HCT116 (cell line): ENCODE measurements around the gene RND2. TPM values are rescaled to one million over a fixed set of nuclear protein-coding genes. Genes with fewer than 3 reads are reported as not detected.

Experiments
- ATAC-seq: fragments of 200-7000 bp; cut with Tn5 transposase; 2 replicates; pipeline ENCODE4 v1.9.1; 2020; ENCODE audit warnings: mild to moderate bottlenecking, moderate library complexity
- BruUV-seq: library from RNA; stranded (reverse); fragments of 400-500 nt; replicated peaks from 2 replicates; lab custom pipeline; 2021; lab: Mats Ljungman, UMichigan
- CTCF ChIA-PET: fragments of 300-600 bp; sonication (Branson Sonifier 250); formaldehyde crosslinking; loops from one replicate; lab custom pipeline; 2021; ENCODE audit warnings: antibody characterized with exemption; lab: Charles Lee
- POLR2A ChIA-PET: fragments of 300-600, 350-600 bp; sonication (Branson Sonifier 250); formaldehyde crosslinking; loops from one replicate; lab custom pipeline; 2021; ENCODE audit warnings: antibody characterized with exemption; lab: Charles Lee
- RAD21 ChIA-PET, 2 experiments: fragments of 300-600 bp; sonication (Branson Sonifier 250); formaldehyde crosslinking; loops; one replicate each; lab custom pipeline; 2023; ENCODE audit warnings: low total read pairs in 2 of 2; ENCODE audit not compliant: uncharacterized antibody in 2 of 2, unreplicated experiment in 2 of 2, low non-redundant PET in 1 of 2; lab: Charles Lee
- DNase-seq: peaks from one replicate; pipeline ENCODE4 v3.0.0-alpha.2; 2010; ENCODE audit warnings: low read depth, low spot score
- H2AFZ ChIP-seq: fragments of 200-600 bp; shearing (Covaris generic), sonication (generic); 2 replicates; pipeline ENCODE4 v1.6.1; 2017; ENCODE audit warnings: low read depth, mixed run types, mixed read lengths, antibody characterized with exemption, low read length; ENCODE audit not compliant: poor library complexity, severe bottlenecking
- H3K27ac ChIP-seq: 2 replicates; pipeline ENCODE4 v1.5.1; 2012; ENCODE audit warnings: low read depth, low read length
- H3K27me3 ChIP-seq: fragments of 200-600 bp; sonication (generic); 2 replicates; pipeline ENCODE4 v1.6.1; 2016; ENCODE audit warnings: mixed run types, low read length, mixed read lengths; ENCODE audit not compliant: insufficient read depth
- H3K36me3 ChIP-seq, 2 experiments: fragments of 200-500 bp in 1 of 2; fragments of 200-600 bp in 1 of 2; sonication (Bioruptor generic) in 1 of 2; sonication (generic) in 1 of 2; 2 replicates each; pipeline versions ENCODE4 v1.5.1 to v1.6.1; 2014 to 2016; ENCODE audit warnings: low read length in 2 of 2, inconsistent platforms in 1 of 2, mixed read lengths in 1 of 2, mixed run types in 1 of 2; ENCODE audit not compliant: insufficient read depth in 2 of 2, control insufficient read depth in 1 of 2
- H3K4me1 ChIP-seq, 2 experiments: fragments of 200-600 bp in 1 of 2; sonication (generic) in 1 of 2; 2 replicates each; pipeline versions ENCODE4 v1.5.1 to v1.6.1; 2012 to 2017; ENCODE audit warnings: low read length in 2 of 2, inconsistent platforms in 1 of 2, mild to moderate bottlenecking in 1 of 2, mixed read lengths in 1 of 2, mixed run types in 1 of 2, moderate library complexity in 1 of 2; ENCODE audit not compliant: insufficient read depth in 2 of 2, control insufficient read depth in 1 of 2
- H3K4me2 ChIP-seq: fragments of 200-600 bp; sonication (generic); 2 replicates; pipeline ENCODE4 v1.6.1; 2017; ENCODE audit warnings: mixed run types, low read length, mixed read lengths
- H3K4me3 ChIP-seq, 2 experiments: fragments of 200-600 bp in 1 of 2; sonication (generic) in 1 of 2; replicated peaks in 1 of 2; 2 replicates each; pipeline ENCODE4 v1.5.1; 2011 to 2016; ENCODE audit warnings: low read length in 2 of 2, control low read depth in 1 of 2, low read depth in 1 of 2, mild to moderate bottlenecking in 1 of 2, mixed read lengths in 1 of 2, mixed run types in 1 of 2
- H3K79me2 ChIP-seq: fragments of 200-600 bp; sonication (generic); 2 replicates; pipeline ENCODE4 v1.6.1; 2017; ENCODE audit warnings: mild to moderate bottlenecking, mixed run types, low read length, moderate library complexity, mixed read lengths; ENCODE audit not compliant: insufficient read depth
- H3K9ac ChIP-seq: fragments of 200-600 bp; sonication (generic); 2 replicates; pipeline ENCODE4 v1.6.1; 2016; ENCODE audit warnings: low read length, mixed read lengths
- H3K9me2 ChIP-seq: fragments of 200-600 bp; sonication (generic), shearing (Covaris generic); 2 replicates; pipeline ENCODE4 v1.6.1; 2017; ENCODE audit warnings: mixed run types, mild to moderate bottlenecking, moderate library complexity; ENCODE audit not compliant: insufficient read depth
- H3K9me3 ChIP-seq, 2 experiments: fragments of 200-500 bp in 1 of 2; fragments of 200-600 bp in 1 of 2; sonication (Bioruptor generic) in 1 of 2; sonication (generic) in 1 of 2; 2 replicates each; pipeline ENCODE4 v1.6.1; 2014 to 2017; ENCODE audit warnings: low read length in 2 of 2, mixed read lengths in 2 of 2, inconsistent platforms in 1 of 2, low read depth in 1 of 2, mild to moderate bottlenecking in 1 of 2, mixed run types in 1 of 2, moderate library complexity in 1 of 2; ENCODE audit not compliant: control insufficient read depth in 1 of 2, insufficient read depth in 1 of 2
- H4K20me1 ChIP-seq: fragments of 200-600 bp; sonication (generic), shearing (Covaris generic); 2 replicates; pipeline ENCODE4 v1.6.1; 2017; ENCODE audit warnings: mixed run types, mild to moderate bottlenecking, moderate library complexity; ENCODE audit not compliant: insufficient read depth
- CBX3 ChIP-seq: IDR thresholded peaks from 2 replicates; pipeline ENCODE4 v1.6.1; 2012; ENCODE audit warnings: low read depth
- CTCF ChIP-seq, 3 experiments: fragments of 200-600 bp in 1 of 3; sonication (generic) in 1 of 3; IDR thresholded peaks in 2 of 3; conservative IDR thresholded peaks in 1 of 3; 2 replicates each; pipeline ENCODE4 v1.5.1; 2012 to 2017; ENCODE audit warnings: low read depth in 2 of 3, low read length in 2 of 3, antibody characterized with exemption in 1 of 3, borderline replicate concordance in 1 of 3, control low read depth in 1 of 3, mild to moderate bottlenecking in 1 of 3, mixed read lengths in 1 of 3, mixed run types in 1 of 3, moderate library complexity in 1 of 3; ENCODE audit not compliant: insufficient read depth in 1 of 3
- EZH2 ChIP-seq: fragments of 200-600 bp; sonication (generic); IDR thresholded peaks from 2 replicates; pipeline ENCODE4 v1.6.1; 2017; ENCODE audit warnings: antibody characterized with exemption, mixed run types
- JUND ChIP-seq: IDR thresholded peaks from 2 replicates; pipeline ENCODE4 v1.6.1; 2012
- MAX ChIP-seq: IDR thresholded peaks from 2 replicates; pipeline ENCODE4 v1.6.1; 2012
- POLR2AphosphoS5 ChIP-seq: IDR thresholded peaks from 2 replicates; pipeline ENCODE4 v1.6.1; 2011; ENCODE audit warnings: mild to moderate bottlenecking, low read depth, low read length, moderate library complexity
- RAD21 ChIP-seq: IDR thresholded peaks from 2 replicates; pipeline ENCODE4 v1.6.1; 2012; ENCODE audit warnings: low read depth, mild to moderate bottlenecking
- SIN3A ChIP-seq: IDR thresholded peaks from 2 replicates; pipeline ENCODE4 v1.6.1; 2012; ENCODE audit warnings: low read depth
- SP1 ChIP-seq: IDR thresholded peaks from 2 replicates; pipeline ENCODE4 v1.6.1; 2012; ENCODE audit warnings: low read depth
- SRF ChIP-seq: IDR thresholded peaks from 2 replicates; pipeline ENCODE4 v1.6.1; 2012; ENCODE audit warnings: low read depth
- YY1 ChIP-seq: IDR thresholded peaks from 2 replicates; pipeline ENCODE4 v1.6.1; 2011; ENCODE audit warnings: low read length, low read depth, moderate library complexity, mild to moderate bottlenecking; ENCODE audit not compliant: insufficient replicate concordance; ENCODE audit errors: extremely low read depth
- intact Hi-C: fragments of 100-400 bp; cut with micrococcal nuclease; formaldehyde crosslinking; loops from 2 replicates; pipeline ENCODE4 v1.10.0; 2022
- total RNA-seq: library from RNA; stranded (reverse); gene quantifications from one replicate; pipeline ENCODE4 v1.2.1, GENCODE V29; 2021; ENCODE audit not compliant: unreplicated experiment

The RND2 gene
- total RNA-seq, 1 experiment from 2014 or later = 0.66 TPM

GRCh38 chr17:43021741-43022512, 3.1 kb upstream of the RND2 start, which contains the start of gene VAT1:
Gene VAT1, minus strand, starts transcription at chr17:43022385. Its CDS starts 63 bp downstream, at chr17:43022322.
- Histone ChIP-seq H3K4me2 (peak within 1 kb of the TSS; percentile 99), H3K9ac (peak within 1 kb of the TSS; percentile 95), H3K4me3 (peak within 1 kb of the TSS; percentile 92 to 99), H2AFZ (peak within 1 kb of the TSS; percentile 78), H3K79me2 (peaks cover 8% of the 10 kb centered on the region; the same call in 1 of the 2 replicates), H4K20me1 (no peaks in the 10 kb centered on the region), H3K27me3 (no peaks in the 10 kb centered on the region), H3K27ac (peak within 1 kb of the TSS; percentile 88), H3K9me3 (no peaks in the 10 kb centered on the region), H3K9me2 (no peaks in the 10 kb centered on the region), H3K4me1 (peaks cover 9 to 42% of the 10 kb centered on the region in 2 experiments; a peak in 3 of 4 replicates), H3K36me3 (peaks cover 0 to 6% of the 10 kb centered on the region in 2 experiments; a peak in 3 of 4 replicates)
- BruUV-seq = no TSS peak
- TF ChIP-seq SRF (no peak), YY1 (no peak), POLR2AphosphoS5 (peak; percentile 78), SIN3A (peak; percentile 79), EZH2 (no peak), SP1 (peak; percentile 31; the same call in 1 of the 2 replicates), CBX3 (no peak), JUND (no peak), RAD21 (no peak), CTCF (IDR thresholded peaks at IDR 0.05 in 2 of 3, conservative IDR thresholded peaks at IDR 0.05 in 1 of 3; ENCODE audit: borderline replicate concordance in 1 of 3, insufficient read depth in 1 of 3, low read depth in 2 of 3, low read length in 2 of 3) (no peak), MAX (peak; percentile 61)
- ChIA-PET CTCF (no interaction called here), POLR2A (interaction anchor here (0.5 to 3.9 kb wide), 7 partner anchors 16 to 366 kb away, joined by 3 to 21 read pairs (median 4); partner anchors contain the start of genes IFI35 and RPL27), RAD21 (no interaction called here)
- intact Hi-C loops = loop anchor here (2.0 to 5.0 kb wide), 2 partner anchors 149 to 365 kb away; partner anchors contain the start of gene NBR1
- ATAC-seq = peak; percentile 71
- DNase-seq = peak; percentile 46
